Stomach smooth muscle (tissue), 2 donors: ENCODE results near the gene IGLL5.
A peak's percentile ranks its signal among the peaks of the same experiment; 100 is the strongest.

Source experiments
- H3K27ac ChIP-seq: one replicate; pipeline ENCODE4 v1.7.0; 2013; ENCODE audit warnings: mild to moderate bottlenecking, low read length, inconsistent platforms
- H3K27me3 ChIP-seq, 2 donors: one replicate each; pipeline ENCODE4 v1.7.0; 2013; ENCODE audit warnings: low read length in 2 of 2; ENCODE audit not compliant: insufficient read depth in 2 of 2, control insufficient read depth in 1 of 2
- H3K36me3 ChIP-seq, 2 donors: one replicate each; pipeline ENCODE4 v1.7.0; 2013; ENCODE audit warnings: low read length in 2 of 2; ENCODE audit not compliant: control insufficient read depth in 2 of 2, insufficient read depth in 2 of 2
- H3K4me1 ChIP-seq: one replicate; pipeline ENCODE4 v1.7.0; 2013; ENCODE audit warnings: low read length; ENCODE audit not compliant: control insufficient read depth, insufficient read depth
- H3K4me3 ChIP-seq, 2 donors: one replicate each; pipeline ENCODE4 v1.7.0; 2013; ENCODE audit warnings: low read length in 2 of 2
- H3K9ac ChIP-seq, 2 donors: one replicate each; pipeline ENCODE4 v1.7.0; 2013; ENCODE audit warnings: low read length in 2 of 2, mild to moderate bottlenecking in 1 of 2
- H3K9me3 ChIP-seq, 2 donors: one replicate each; pipeline ENCODE4 v1.7.0; 2013; ENCODE audit warnings: low read length in 2 of 2; ENCODE audit not compliant: control insufficient read depth in 2 of 2
- donor health status: healthy.
- donor health status: Pancreatic carcinoma.

IGLL5 gene

GRCh38 chr22:22865311-22866072 lies 22.1 kb upstream of the IGLL5 start:
- H3K4me3 ChIP-seq: no peak overlapping the region
- H3K9ac ChIP-seq: no peak overlapping the region
- no peaks in the 10 kb centered on the region for H3K9me3 ChIP-seq
- H3K27ac ChIP-seq: no peak overlapping the region
- H3K27me3 ChIP-seq: no peaks in the 10 kb centered on the region
- H3K4me1 ChIP-seq: no peaks in the 10 kb centered on the region
- no peaks in the 10 kb centered on the region for H3K36me3 ChIP-seq

GRCh38 chr22:22866381-22867111 lies 21.1 kb upstream of the IGLL5 start:
- peak overlapping the region; percentile 31 for H3K27ac ChIP-seq
- no peaks in the 10 kb centered on the region for H3K4me1 ChIP-seq
- H3K27me3 ChIP-seq: peaks cover 0 to 2% of the 10 kb centered on the region in 2 donors

GRCh38 chr22:22867996-22868715 lies 19.5 kb upstream of the IGLL5 start:
- Histone ChIP-seq H3K36me3 (no peaks in the 10 kb centered on the region), H3K27me3 (peaks cover 0 to 8% of the 10 kb centered on the region in 2 donors), H3K4me3 (no peak overlapping the region), H3K27ac (no peak overlapping the region), H3K4me1 (no peaks in the 10 kb centered on the region), H3K9me3 (no peaks in the 10 kb centered on the region), H3K9ac (no peak overlapping the region)

More at GRCh38 chr22:22866381-22867111, 21.1 kb upstream of the IGLL5 start:
- no peaks in the 10 kb centered on the region for H3K36me3 ChIP-seq
- no peak overlapping the region for H3K4me3 ChIP-seq
- H3K9me3 ChIP-seq: no peaks in the 10 kb centered on the region
- H3K9ac ChIP-seq: no peak overlapping the region

- Histone ChIP-seq H3K9me3 (peaks cover 0 to 9% of the 10 kb centered on the region in 2 donors), H3K36me3 (no peaks in the 10 kb centered on the region), H3K27ac (no peak overlapping the region), H3K9ac (no peak overlapping the region), H3K4me3 (no peak overlapping the region), H3K27me3 (peaks cover 0 to 8% of the 10 kb centered on the region in 2 donors), H3K4me1 (no peaks in the 10 kb centered on the region)
Measured at GRCh38 chr22:22870577-22871404, 16.8 kb upstream of the IGLL5 start.

GRCh38 chr22:22871536-22872278 lies 15.9 kb upstream of the IGLL5 start:
- Histone ChIP-seq H3K4me3 (no peak overlapping the region), H3K9me3 (peaks cover 0 to 9% of the 10 kb centered on the region in 2 donors), H3K9ac (no peak overlapping the region), H3K27me3 (peaks cover 0 to 8% of the 10 kb centered on the region in 2 donors), H3K27ac (no peak overlapping the region), H3K4me1 (no peaks in the 10 kb centered on the region), H3K36me3 (no peaks in the 10 kb centered on the region)

GRCh38 chr22:22872722-22873708 lies 14.6 kb upstream of the IGLL5 start:
- Histone ChIP-seq H3K4me1 (no peaks in the 10 kb centered on the region), H3K9ac (no peak overlapping the region), H3K36me3 (no peaks in the 10 kb centered on the region), H3K27me3 (peaks cover 0 to 8% of the 10 kb centered on the region in 2 donors), H3K27ac (no peak overlapping the region), H3K9me3 (peaks cover 0 to 9% of the 10 kb centered on the region in 2 donors), H3K4me3 (no peak overlapping the region)

GRCh38 chr22:22877523-22878210 lies 9.9 kb upstream of the IGLL5 start:
- no peaks in the 10 kb centered on the region for H3K4me1 ChIP-seq
- peaks cover 0 to 11% of the 10 kb centered on the region in 2 donors for H3K27me3 ChIP-seq
- peaks cover 0 to 9% of the 10 kb centered on the region in 2 donors for H3K9me3 ChIP-seq
- no peak overlapping the region for H3K4me3 ChIP-seq
- no peak overlapping the region for H3K9ac ChIP-seq
- no peak overlapping the region for H3K27ac ChIP-seq
- H3K36me3 ChIP-seq: no peaks in the 10 kb centered on the region

- H3K9me3 ChIP-seq: peaks cover 0 to 9% of the 10 kb centered on the region in 2 donors
- no peak overlapping the region for H3K4me3 ChIP-seq
- H3K9ac ChIP-seq: no peak overlapping the region
- H3K36me3 ChIP-seq: no peaks in the 10 kb centered on the region
- no peak overlapping the region for H3K27ac ChIP-seq
- H3K27me3 ChIP-seq: peaks cover 0 to 8% of the 10 kb centered on the region in 2 donors
- no peaks in the 10 kb centered on the region for H3K4me1 ChIP-seq
Measured at GRCh38 chr22:22878211-22878570, 9.4 kb upstream of the IGLL5 start.
